ENCODE measurements around the gene DNAJB9.

Gene DNAJB9

DNA sequence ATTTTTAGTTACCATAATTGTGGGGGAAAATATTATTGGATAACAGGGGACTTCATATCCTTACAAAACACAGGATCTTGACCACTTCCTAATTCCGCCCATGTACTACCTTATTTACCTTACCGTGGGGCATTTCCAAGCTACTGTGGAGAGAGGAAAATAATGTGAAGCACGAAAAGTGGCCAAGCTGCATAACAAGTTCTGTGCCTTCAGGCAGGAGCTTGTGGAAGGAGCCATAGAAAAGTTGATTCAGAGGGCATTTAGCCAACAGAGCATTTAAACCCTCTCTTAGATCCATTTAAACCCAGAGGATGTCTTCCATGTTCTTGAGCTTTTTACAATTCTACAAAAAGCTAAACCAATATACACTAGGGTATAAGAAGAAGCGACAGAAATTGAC lies 41.6 kb downstream of the DNAJB9 start:
- DNase-seq (ENCODE audit: extremely low spot score) = no peak
- CTCF ChIA-PET = interaction anchor here (1.0 to 1.8 kb wide), 4 partner anchors 9 to 29 kb away, joined by 3 to 6 read pairs (median 4); no protein-coding TSS in a partner anchor
- TF ChIP-seq, protein P1, sequence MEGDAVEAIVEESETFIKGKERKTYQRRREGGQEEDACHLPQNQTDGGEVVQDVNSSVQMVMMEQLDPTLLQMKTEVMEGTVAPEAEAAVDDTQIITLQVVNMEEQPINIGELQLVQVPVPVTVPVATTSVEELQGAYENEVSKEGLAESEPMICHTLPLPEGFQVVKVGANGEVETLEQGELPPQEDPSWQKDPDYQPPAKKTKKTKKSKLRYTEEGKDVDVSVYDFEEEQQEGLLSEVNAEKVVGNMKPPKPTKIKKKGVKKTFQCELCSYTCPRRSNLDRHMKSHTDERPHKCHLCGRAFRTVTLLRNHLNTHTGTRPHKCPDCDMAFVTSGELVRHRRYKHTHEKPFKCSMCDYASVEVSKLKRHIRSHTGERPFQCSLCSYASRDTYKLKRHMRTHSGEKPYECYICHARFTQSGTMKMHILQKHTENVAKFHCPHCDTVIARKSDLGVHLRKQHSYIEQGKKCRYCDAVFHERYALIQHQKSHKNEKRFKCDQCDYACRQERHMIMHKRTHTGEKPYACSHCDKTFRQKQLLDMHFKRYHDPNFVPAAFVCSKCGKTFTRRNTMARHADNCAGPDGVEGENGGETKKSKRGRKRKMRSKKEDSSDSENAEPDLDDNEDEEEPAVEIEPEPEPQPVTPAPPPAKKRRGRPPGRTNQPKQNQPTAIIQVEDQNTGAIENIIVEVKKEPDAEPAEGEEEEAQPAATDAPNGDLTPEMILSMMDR (IDR thresholded peaks at IDR 0.05; ENCODE audit: control extremely low read depth, extremely low read depth, low read depth, missing control alignments) = no peak
- POLR2A ChIA-PET = no interaction called here

DNA sequence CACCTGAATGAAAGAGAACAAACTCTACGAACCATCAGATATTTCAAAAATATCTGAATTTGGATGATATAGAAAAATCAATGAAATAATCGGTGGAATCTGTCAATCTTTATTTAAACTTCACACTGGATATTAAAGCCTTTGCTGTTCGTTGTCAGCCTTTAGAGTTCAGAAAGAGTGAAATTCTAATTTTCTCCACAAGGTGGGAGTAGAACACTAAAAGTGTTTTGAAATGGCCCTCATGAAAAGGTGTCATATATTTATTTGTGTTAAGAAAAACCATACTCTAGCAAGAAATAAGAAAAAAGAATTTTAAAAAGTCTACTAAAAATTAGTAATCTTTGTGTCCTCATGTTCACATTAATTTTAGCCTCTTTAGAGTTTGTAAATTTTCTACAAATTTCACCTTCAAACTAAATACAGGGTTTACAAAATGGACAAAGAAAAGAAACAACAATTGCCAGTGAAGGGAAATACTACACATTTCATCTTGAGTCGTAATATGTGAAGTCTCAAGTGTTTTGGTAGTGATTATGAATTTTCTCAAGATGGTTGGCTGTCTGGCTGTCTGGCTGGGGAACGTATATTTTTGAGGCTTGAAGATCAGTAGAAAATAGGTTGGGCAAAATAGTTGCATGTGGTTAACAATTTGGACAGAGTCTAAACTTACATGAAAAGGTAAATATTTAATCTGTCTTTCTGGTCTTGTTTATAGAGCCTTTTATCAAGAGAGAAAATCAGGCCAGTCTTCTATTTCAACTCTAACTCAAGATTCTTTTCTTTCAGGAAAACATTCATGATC lies 43.7 kb downstream of the DNAJB9 start:
- TF ChIP-seq, protein P1 (IDR thresholded peaks at IDR 0.05; ENCODE audit: control extremely low read depth, extremely low read depth, low read depth, missing control alignments) = peak; percentile 51
- peak; percentile 26 for DNase-seq (ENCODE audit: extremely low spot score)
- CTCF ChIA-PET = interaction anchor here (0.9 to 1.1 kb wide), 4 partner anchors 9 to 21 kb away, joined by 3 to 6 read pairs (median 4); no protein-coding TSS in a partner anchor
- POLR2A ChIA-PET = no interaction called here

DNA sequence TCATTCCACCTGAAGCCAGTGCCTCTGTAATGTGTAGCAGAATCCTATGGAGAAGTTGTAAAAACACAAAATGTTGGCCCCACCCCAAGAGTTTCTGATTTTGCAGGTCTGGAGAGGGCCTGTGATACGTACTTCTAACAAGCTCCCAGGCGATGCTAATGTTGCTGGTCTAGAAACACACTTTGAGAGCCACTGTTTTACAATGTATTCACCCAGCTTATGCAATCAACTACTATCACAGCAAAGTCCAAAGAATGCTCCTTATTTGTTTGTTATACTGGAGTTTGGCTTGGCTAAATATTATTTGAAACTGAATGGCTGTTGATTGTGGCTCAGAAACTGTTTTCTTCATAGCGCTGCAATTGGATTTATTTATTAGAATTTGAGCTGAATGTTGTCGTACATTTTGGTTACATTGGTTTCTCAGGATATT lies 44.3 kb downstream of the DNAJB9 start:
- ChIA-PET POLR2A (no interaction called here), CTCF (interaction anchor here (0.9 to 1.6 kb wide), 5 partner anchors 9 to 26 kb away, joined by 3 to 6 read pairs (median 3); no protein-coding TSS in a partner anchor)
- no peak for DNase-seq (ENCODE audit: extremely low spot score)
- TF ChIP-seq, protein P1 (IDR thresholded peaks at IDR 0.05; ENCODE audit: control extremely low read depth, extremely low read depth, low read depth, missing control alignments) = no peak

DNA sequence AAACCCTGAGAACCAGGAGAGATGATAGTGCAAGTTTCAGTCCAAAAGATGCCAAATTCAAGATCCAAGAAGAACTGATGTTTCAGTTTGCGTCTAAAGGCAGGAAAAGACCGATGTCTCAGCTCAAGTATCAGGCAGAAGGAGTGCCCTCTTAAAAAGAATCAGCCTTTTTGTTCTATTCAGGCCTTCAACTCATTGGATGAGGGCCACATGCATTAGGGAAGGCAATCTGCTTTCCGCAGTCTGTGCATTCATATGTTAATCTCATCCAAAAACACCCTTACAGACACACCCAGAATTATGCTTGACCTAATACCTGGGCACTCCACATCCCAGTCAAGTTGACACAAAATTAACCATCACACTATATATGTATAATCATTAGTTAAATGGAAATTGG lies 45.2 kb downstream of the DNAJB9 start:
- no peak for DNase-seq (ENCODE audit: extremely low spot score)
- CTCF ChIA-PET = interaction anchor here (1.1 to 1.6 kb wide), 3 partner anchors 11 to 25 kb away, joined by 3 to 6 read pairs (median 3); no protein-coding TSS in a partner anchor
- POLR2A ChIA-PET = no interaction called here
- TF ChIP-seq, protein P1 (IDR thresholded peaks at IDR 0.05; ENCODE audit: control extremely low read depth, extremely low read depth, low read depth, missing control alignments) = no peak

DNA sequence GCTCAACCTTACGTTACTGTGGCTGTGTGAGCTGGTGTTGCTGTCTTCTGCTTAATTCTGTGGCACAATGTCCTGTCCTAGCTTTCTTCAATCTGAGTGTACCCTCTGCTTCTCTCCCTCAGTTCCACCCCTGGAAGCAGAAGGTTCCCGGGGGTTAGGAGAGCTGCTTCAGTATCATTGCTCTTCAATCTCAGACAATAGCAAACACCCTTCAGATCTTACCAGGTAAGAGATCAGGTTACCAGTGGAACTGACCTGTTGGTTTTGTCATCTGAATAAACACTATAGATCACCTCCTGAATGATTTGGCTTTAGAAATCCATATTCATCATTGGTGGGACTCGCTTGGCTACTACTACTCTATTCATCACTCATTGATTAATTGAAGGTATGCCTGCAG lies 48.4 kb downstream of the DNAJB9 start:
- TF ChIP-seq, protein P1 (IDR thresholded peaks at IDR 0.05; ENCODE audit: control extremely low read depth, extremely low read depth, low read depth, missing control alignments) = no peak
- CTCF ChIA-PET = interaction anchor here (1.1 to 1.8 kb wide), 2 partner anchors 9 to 12 kb away, joined by 3 to 9 read pairs; no protein-coding TSS in a partner anchor
- DNase-seq (ENCODE audit: extremely low spot score) = no peak
- POLR2A ChIA-PET = no interaction called here

DNA sequence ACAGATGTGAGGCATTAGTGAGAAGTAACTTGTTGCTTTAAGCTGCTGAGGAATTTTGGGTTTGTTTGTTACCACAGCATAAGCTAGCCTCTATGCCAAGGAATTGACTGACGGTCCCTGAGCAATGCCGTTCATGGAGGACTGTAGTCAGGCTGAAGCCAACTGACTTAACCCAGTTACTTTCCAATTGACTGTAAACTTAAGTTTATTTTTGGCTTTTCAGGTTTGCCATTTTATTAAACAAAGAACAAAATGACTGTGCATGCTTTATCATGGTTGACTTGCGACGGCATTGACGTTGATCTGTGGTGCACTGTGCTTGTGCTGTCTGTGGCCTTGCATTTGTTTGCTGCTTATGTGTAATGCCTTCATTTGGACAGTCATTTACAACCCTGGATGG lies 53.5 kb downstream of the DNAJB9 start:
- CTCF ChIA-PET = interaction anchor here (1.8 to 2.7 kb wide), 2 partner anchors 9 to 14 kb away, joined by 6 to 8 read pairs; no protein-coding TSS in a partner anchor
- DNase-seq (ENCODE audit: extremely low spot score) = no peak

More for the DNA sequence above, 53.5 kb downstream of the DNAJB9 start:
- POLR2A ChIA-PET = no interaction called here
- TF ChIP-seq, protein P1 (IDR thresholded peaks at IDR 0.05; ENCODE audit: control extremely low read depth, extremely low read depth, low read depth, missing control alignments) = no peak

All from GM10248 (cell line).